ENCODE measurements around the gene SDK1.

Gene SDK1

GRCh38 chr7:4209966-4210365 is 908.9 kb downstream of the SDK1 start:
- peaks cover 53% of the 10 kb centered on the region; the same call in 1 of the 2 replicates for H3K9me3 ChIP-seq (ENCODE audit: control insufficient read depth, insufficient read depth, low read length)
- H4K20me1 ChIP-seq (ENCODE audit: control insufficient read depth, insufficient read depth, low read depth, low read length) = no peaks in the 10 kb centered on the region
- H3K9me2 ChIP-seq (replicated peaks; ENCODE audit: control insufficient read depth, low read length) = no peaks in the 10 kb centered on the region; the same call in 1 of the 2 replicates
- H3K4me2 ChIP-seq (ENCODE audit: low read length) = no peak overlapping the region
- H3K36me3 ChIP-seq (ENCODE audit: control insufficient read depth, low read length) = no peaks in the 10 kb centered on the region
- H3K27ac ChIP-seq (ENCODE audit: low read depth, low read length) = no peak overlapping the region
- H3F3A ChIP-seq (ENCODE audit: control insufficient read depth, insufficient read depth) = no peaks in the 10 kb centered on the region
- no peak overlapping the region for H3K4me3 ChIP-seq (ENCODE audit: low read length)
- H3K27me3 ChIP-seq (ENCODE audit: control insufficient read depth, low read length) = no peaks in the 10 kb centered on the region
- no peaks in the 10 kb centered on the region for H3K79me2 ChIP-seq (ENCODE audit: control insufficient read depth, low read length)
- H3K4me1 ChIP-seq (ENCODE audit: control insufficient read depth, low read length) = no peaks in the 10 kb centered on the region
- TF ChIP-seq EZH2phosphoT487 (IDR thresholded peaks at IDR 0.05; ENCODE audit: borderline replicate concordance, low read length) = no peak
- TF ChIP-seq CTCF (IDR thresholded peaks at IDR 0.05; ENCODE audit: low read depth, low read length, poor library complexity, severe bottlenecking) = no peak

GRCh38 chr7:4210821-4211220 is 909.8 kb downstream of the SDK1 start:
- H3K79me2 ChIP-seq (ENCODE audit: control insufficient read depth, low read length) = no peaks in the 10 kb centered on the region

GRCh38 chr7:4211261-4211660 is 910.2 kb downstream of the SDK1 start:
- H3K4me1 ChIP-seq (ENCODE audit: control insufficient read depth, low read length) = no peaks in the 10 kb centered on the region
- no peaks in the 10 kb centered on the region; the same call in 1 of the 2 replicates for H3K9me2 ChIP-seq (replicated peaks; ENCODE audit: control insufficient read depth, low read length)
- TF ChIP-seq CTCF (IDR thresholded peaks at IDR 0.05; ENCODE audit: low read depth, low read length, poor library complexity, severe bottlenecking) = no peak
- TF ChIP-seq EZH2phosphoT487 (IDR thresholded peaks at IDR 0.05; ENCODE audit: borderline replicate concordance, low read length) = no peak
- H3K4me3 ChIP-seq (ENCODE audit: low read length) = no peak overlapping the region
- no peaks in the 10 kb centered on the region for H3K27me3 ChIP-seq (ENCODE audit: control insufficient read depth, low read length)
- H3K4me2 ChIP-seq (ENCODE audit: low read length) = no peak overlapping the region
- peaks cover 56% of the 10 kb centered on the region; the same call in 1 of the 2 replicates for H3K9me3 ChIP-seq (ENCODE audit: control insufficient read depth, insufficient read depth, low read length)
- no peaks in the 10 kb centered on the region for H4K20me1 ChIP-seq (ENCODE audit: control insufficient read depth, insufficient read depth, low read depth, low read length)
- no peaks in the 10 kb centered on the region for H3F3A ChIP-seq (ENCODE audit: control insufficient read depth, insufficient read depth)
- H3K27ac ChIP-seq (ENCODE audit: low read depth, low read length) = no peak overlapping the region
- H3K36me3 ChIP-seq (ENCODE audit: control insufficient read depth, low read length) = no peaks in the 10 kb centered on the region
- no peaks in the 10 kb centered on the region for H3K79me2 ChIP-seq (ENCODE audit: control insufficient read depth, low read length)

More at GRCh38 chr7:4210821-4211220, 909.8 kb downstream of the SDK1 start:
- Histone ChIP-seq H3K27me3 (ENCODE audit: control insufficient read depth, low read length) (no peaks in the 10 kb centered on the region), H3K4me3 (ENCODE audit: low read length) (no peak overlapping the region), H3K4me2 (ENCODE audit: low read length) (no peak overlapping the region), H4K20me1 (ENCODE audit: control insufficient read depth, insufficient read depth, low read depth, low read length) (no peaks in the 10 kb centered on the region), H3K9me2 (replicated peaks; ENCODE audit: control insufficient read depth, low read length) (no peaks in the 10 kb centered on the region; the same call in 1 of the 2 replicates), H3K36me3 (ENCODE audit: control insufficient read depth, low read length) (no peaks in the 10 kb centered on the region), H3K27ac (ENCODE audit: low read depth, low read length) (no peak overlapping the region), H3F3A (ENCODE audit: control insufficient read depth, insufficient read depth) (no peaks in the 10 kb centered on the region), H3K9me3 (ENCODE audit: control insufficient read depth, insufficient read depth, low read length) (peaks cover 57% of the 10 kb centered on the region; the same call in 1 of the 2 replicates), H3K4me1 (ENCODE audit: control insufficient read depth, low read length) (no peaks in the 10 kb centered on the region)
- TF ChIP-seq CTCF (IDR thresholded peaks at IDR 0.05; ENCODE audit: low read depth, low read length, poor library complexity, severe bottlenecking) = no peak
- TF ChIP-seq EZH2phosphoT487 (IDR thresholded peaks at IDR 0.05; ENCODE audit: borderline replicate concordance, low read length) = no peak

Measured in DOHH2 (cell line).